Inferior parietal cortex (tissue), 1 donor: ENCODE data around the gene TMEM176A.
"Not testable (repeated sequence)": the region's sequence is repeated elsewhere in the genome, so short reads cannot be mapped to it uniquely, and the experiment has no call there.

Experiments used
- DNase-seq: peaks from one replicate; pipeline ENCODE4 v3.0.0-alpha.2; 2016; ENCODE audit errors: extremely low spot score

Gene TMEM176A

GRCh38 chr7:150788474-150789269 lies 11.9 kb upstream of the TMEM176A start:
- DNase-seq, result no peak

DNA sequence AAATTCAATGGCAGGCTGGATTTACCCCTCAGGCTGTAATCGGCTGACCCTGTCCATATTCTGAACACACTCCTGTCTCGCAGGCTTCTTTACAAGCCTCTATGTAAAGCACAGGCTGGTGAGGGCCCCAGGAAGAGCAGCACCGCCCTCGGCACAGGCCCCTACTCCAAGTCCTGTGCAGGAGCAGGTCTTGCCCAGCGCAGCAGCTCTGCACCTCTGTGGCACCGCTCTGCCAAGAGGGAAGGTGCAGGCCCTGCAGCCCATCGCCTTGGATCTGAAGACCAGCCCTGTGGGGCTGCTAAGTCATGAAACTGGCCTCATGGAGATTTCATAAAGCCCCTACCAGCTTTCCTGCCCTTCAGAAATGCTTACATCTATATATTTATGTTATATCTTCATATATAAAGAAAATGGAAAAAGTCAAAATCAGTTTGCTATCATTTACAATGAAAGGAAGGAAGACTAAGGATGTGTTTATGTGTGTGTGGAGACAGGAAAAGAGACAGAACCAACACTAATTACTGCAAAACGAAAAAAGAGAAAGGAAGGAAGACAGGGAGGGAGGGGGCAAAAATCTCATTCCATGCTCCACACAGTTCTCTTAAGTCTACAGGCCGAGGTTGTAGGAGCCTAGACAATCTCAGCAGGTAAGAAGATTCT lies 10.0 kb upstream of the TMEM176A start:
- no peak for DNase-seq

GRCh38 chr7:150791304-150791703 lies 9.3 kb upstream of the TMEM176A start:
- DNase-seq, result no peak

DNA sequence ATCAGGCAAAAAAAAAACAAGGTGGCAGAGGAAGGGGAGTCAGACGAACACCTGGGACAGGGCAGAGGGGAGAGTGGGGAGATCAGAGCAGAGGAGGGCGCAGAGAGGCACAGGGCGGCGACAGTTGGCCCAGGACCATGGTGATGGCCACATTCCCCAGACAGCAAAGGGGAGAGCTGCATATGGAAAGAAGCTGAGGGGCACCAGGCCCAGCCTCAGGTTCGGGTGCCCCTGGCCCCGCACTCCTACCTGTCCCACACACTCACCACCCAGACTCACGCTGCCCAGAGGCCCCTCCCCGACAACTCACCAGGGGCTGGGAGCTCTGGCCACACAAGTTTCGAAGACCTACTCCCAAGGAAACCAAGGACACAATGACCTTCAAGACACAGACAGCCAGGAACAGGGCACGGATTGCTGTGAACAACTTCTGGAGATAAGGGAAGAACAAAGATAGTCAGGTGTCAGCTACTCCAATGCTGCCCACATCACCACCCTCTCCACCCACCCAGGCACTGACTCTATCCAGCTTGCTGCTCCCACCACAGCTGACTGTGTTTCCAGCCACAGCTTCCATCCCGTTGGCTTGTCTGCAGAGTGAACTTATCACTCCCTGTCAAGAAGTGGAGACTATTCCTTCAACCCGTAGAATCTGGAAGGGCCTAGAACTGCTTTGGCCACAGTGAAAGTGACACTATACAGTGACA lies 8.7 kb upstream of the TMEM176A start:
- DNase-seq, result no peak

GRCh38 chr7:150793569-150794238 lies 6.9 kb upstream of the TMEM176A start:
- no peak for DNase-seq

- DNase-seq, result no peak
Observed at GRCh38 chr7:150797661-150798060, 2.9 kb upstream of the TMEM176A start.

DNA sequence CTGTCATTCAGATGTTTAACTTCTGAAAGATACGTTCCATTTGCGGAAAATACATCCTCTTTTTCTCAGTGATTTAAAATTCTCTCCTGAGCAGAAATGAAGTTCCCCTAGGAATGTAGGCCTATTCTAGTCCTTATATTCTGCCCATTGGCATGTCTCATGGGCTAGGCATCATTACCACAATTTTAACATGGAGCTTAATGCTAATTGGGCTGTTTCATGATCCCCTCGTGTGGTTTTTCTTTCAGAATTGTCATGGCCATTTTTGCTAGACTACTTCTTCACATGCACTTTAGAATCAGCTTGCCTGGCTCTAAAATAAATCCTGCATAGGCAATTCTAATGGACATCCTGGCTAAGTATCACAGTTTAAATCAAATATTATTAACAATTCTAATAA lies 1.4 kb upstream of the TMEM176A start:
- no peak for DNase-seq

DNA sequence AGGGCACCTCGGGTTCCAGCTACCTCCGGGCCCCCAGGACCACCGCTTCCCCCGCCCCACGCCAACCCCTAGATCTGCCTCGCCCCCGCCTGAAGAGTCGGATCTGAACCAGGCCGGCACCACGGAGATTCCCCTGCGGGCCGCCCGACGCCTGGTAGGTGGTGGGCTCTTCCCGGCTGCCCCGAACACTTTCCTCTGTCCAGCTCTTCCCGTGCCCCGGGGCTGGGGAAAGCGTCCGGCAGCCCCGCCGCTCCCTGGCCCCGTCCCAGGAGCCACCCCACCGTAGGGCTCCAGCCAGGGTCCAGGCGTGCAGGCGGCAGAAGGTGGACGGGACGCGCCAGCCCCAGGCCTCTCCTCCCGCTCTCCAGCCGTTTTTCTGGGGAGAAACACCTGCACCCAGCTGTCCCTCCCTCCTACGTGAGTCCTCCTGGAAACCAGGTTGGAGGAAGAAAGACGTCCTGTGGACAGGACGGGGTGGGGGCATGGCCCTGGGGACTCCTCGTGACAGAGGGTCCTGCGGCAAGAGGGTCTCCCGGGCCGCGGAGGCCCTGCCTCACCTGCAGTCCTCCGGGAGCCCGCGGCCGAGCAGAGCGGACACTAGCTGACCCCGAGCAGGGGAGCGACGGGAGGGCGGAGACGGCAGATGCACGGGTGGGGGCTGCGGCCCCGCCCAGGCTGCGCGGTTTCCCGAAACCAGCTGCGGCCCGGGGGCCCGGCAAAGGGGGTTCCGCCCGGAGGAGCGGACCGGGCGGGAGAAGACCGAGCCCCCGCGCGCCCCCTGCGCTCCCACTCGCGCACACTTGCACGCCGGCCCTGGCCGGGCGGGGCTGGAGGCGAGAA lies 608 bp upstream of the TMEM176A start, which contains the start of gene TMEM176B:
TSS of gene TMEM176B (minus strand) at position 624 of the 840 bp plus-strand sequence. CDS start 3,795 bp downstream, outside the sequence.
- no peak for DNase-seq

- no peak for DNase-seq
Observed at GRCh38 chr7:150801242-150801945, 825 bp downstream of the TMEM176A start.

- no peak for DNase-seq
Observed at GRCh38 chr7:150801946-150802771, 1.6 kb downstream of the TMEM176A start.

DNA sequence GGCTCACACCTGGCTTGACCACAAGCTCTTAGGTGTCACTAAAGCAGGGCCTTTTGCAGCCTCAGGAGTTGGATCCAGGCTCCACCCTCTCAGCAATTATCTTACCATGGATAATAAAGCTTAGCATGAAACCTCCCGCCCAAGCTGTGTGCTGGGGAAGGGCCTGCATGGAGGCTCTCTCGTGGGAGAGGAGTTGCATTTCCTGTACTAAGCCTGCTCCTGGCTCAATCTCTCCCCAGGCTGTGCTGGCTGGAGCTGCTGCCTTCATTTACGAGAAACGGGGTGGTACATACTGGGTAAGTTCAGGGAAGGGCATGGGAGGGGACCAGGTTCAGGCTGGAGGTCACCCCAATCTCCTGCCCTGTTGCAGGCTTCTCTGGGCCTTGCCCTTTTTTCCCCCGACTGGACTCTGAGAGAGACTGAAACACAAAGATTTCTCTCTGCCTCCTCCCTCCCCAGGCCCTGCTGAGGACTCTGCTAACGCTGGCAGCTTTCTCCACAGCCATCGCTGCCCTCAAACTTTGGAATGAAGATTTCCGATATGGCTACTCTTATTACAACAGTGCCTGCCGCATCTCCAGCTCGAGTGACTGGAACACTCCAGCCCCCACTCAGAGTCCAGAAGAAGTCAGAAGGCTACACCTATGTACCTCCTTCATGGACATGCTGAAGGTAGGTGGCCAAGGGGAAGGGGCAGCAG lies 2.7 kb downstream of the TMEM176A start:
- DNase-seq, result no peak

- DNase-seq, result no peak
Observed at GRCh38 chr7:150804802-150805201, 4.2 kb downstream of the TMEM176A start.

DNA sequence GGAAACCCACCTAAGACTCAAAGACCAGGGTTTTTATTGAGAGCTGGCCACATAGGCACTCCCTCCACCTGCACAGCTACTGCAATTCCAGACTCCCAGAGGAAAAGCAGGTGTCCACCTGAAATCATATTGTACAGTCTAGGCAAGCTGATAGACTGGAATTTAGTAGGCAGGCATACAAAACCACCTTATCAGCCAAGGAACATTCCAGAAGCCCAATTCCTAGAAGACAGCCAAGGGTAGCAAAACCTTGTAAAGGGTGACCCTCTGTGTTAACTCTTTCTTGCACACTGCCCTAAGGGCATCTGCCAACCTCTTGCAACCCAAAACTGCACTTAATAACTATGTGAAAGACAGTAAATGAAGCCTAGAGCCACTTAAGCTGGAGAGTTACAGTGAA lies 5.3 kb downstream of the TMEM176A start:
- no peak for DNase-seq

GRCh38 chr7:150806454-150806853 lies 5.9 kb downstream of the TMEM176A start:
- no peak for DNase-seq

GRCh38 chr7:150806863-150807262 lies 6.3 kb downstream of the TMEM176A start:
- DNase-seq, result no peak

GRCh38 chr7:150807616-150808438 lies 7.3 kb downstream of the TMEM176A start:
- DNase-seq, result not testable (repeated sequence)

DNA sequence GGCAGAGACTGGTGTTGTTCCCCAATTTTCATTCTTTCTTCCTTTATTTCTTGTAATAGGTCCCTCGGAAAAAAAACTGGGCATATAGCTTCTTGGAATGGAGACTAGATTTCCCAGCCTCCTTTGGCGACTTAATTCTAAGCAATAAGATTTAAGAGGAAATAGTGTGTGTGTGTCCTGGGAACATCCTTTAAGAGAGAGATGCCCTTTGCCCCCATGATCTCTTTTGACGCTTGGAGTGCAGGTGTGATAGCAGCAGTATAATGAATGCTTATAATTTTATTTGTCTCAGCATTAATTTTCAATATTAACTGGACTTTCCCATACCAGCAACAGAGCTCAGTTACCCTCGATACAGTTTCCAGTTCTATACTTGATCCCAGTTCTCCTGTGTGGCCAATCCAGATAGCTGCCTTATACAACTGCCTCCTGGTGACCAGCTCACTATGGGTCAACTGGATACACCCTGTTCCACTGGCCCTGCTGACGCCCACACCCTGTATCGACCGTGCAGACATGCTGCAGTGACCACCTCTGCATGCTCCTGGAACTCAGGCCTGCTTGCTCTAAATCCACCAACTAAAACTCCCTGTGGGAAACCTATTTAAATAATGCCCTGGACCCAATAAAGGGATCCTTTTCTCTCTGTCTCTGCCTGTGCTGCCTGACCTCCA lies 13.9 kb downstream of the TMEM176A start:
- DNase-seq, result no peak
